Urinary bladder (tissue), 4 donors: ENCODE results near the gene RMI2. TPM values are rescaled to one million over a fixed set of nuclear protein-coding genes. Genes with fewer than 3 reads are reported as not detected.

Experiments
- DNase-seq: peaks from one replicate; pipeline ENCODE4 v3.0.0-alpha.2; 2015; ENCODE audit errors: extremely low spot score
- H3K27ac ChIP-seq: one replicate; pipeline ENCODE4 v1.5.1; 2013; ENCODE audit warnings: low read depth, mild to moderate bottlenecking, moderate library complexity
- H3K36me3 ChIP-seq: one replicate; pipeline ENCODE4 v1.6.1; 2013; ENCODE audit warnings: mild to moderate bottlenecking, moderate library complexity; ENCODE audit not compliant: insufficient read depth
- H3K4me1 ChIP-seq: one replicate; pipeline ENCODE4 v1.6.1; 2013; ENCODE audit warnings: mild to moderate bottlenecking, moderate library complexity; ENCODE audit not compliant: insufficient read depth
- H3K4me3 ChIP-seq: one replicate; pipeline ENCODE4 v1.5.1; 2013; ENCODE audit warnings: low read depth, low read length
- WGBS: extraction: QIAGEN DNeasy Blood & Tissue Kit; methylation state at CpG from one replicate; pipeline ENCODE4 v1.1.7; 2013; 5-methylcytosine and 5-hydroxymethylcytosine counted together
- polyA plus RNA-seq: library from polyadenylated mRNA; stranded (reverse); fragments of 200-250 nt; gene quantifications from one replicate; pipeline ENCODE4 v1.2.3, GENCODE V29; 2013
- total RNA-seq: library from RNA; depleted of rRNA; stranded (reverse); fragments of >200 nt; gene quantifications from one replicate; pipeline ENCODE4 v1.2.3, GENCODE V29; 2014
- donor health status: healthy with polysubstance abuse.
- donor health status: healthy.

RMI2 gene
- total and polyA plus RNA-seq, 2 donors: 2.2 to 14.3 TPM

- Histone ChIP-seq H3K4me1 (no peaks in the 10 kb centered on the region), H3K4me3 (no peak overlapping the region), H3K27ac (no peak overlapping the region), H3K36me3 (no peaks in the 10 kb centered on the region)
- DNase-seq: peak; percentile 91
- 26% methylated on average over 12 of the region's 12 CpGs for WGBS
These were observed 16.8 kb upstream of the RMI2 start for GRCh38 chr16:11328172-11329070.

DNA sequence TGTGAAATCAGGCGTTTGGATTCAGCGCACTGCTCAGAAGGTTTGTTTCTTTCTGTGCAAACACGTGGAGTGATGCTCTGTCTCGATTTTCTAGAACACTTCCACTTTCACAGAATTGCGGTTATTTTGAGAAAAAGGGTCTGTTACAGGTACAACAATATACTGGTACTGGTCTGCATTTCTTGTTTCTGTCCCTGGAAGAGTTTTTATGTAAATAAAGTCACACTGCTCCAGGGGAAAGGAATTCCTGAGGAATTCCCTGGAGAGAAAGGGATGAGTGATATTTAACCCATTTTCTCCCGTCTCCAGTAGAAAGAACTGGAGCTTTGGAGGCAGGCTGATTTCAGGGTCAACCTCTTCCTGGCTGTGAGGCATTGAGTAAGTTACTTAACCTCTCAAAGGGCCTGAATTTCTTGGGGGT, 16.2 kb upstream of the RMI2 start:
- no peak for DNase-seq
- Histone ChIP-seq H3K4me1 (no peaks in the 10 kb centered on the region), H3K27ac (no peak overlapping the region), H3K4me3 (no peak overlapping the region), H3K36me3 (no peaks in the 10 kb centered on the region)
- WGBS: 15% methylated on average over 6 of the region's 6 CpGs

- WGBS: 80% methylated on average over 3 of the region's 3 CpGs
- no peak for DNase-seq
- no peak overlapping the region for H3K27ac ChIP-seq
- no peaks in the 10 kb centered on the region for H3K4me1 ChIP-seq
- H3K4me3 ChIP-seq: no peak overlapping the region
- no peaks in the 10 kb centered on the region for H3K36me3 ChIP-seq
These were observed 15.4 kb upstream of the RMI2 start for GRCh38 chr16:11329891-11330290.

DNA sequence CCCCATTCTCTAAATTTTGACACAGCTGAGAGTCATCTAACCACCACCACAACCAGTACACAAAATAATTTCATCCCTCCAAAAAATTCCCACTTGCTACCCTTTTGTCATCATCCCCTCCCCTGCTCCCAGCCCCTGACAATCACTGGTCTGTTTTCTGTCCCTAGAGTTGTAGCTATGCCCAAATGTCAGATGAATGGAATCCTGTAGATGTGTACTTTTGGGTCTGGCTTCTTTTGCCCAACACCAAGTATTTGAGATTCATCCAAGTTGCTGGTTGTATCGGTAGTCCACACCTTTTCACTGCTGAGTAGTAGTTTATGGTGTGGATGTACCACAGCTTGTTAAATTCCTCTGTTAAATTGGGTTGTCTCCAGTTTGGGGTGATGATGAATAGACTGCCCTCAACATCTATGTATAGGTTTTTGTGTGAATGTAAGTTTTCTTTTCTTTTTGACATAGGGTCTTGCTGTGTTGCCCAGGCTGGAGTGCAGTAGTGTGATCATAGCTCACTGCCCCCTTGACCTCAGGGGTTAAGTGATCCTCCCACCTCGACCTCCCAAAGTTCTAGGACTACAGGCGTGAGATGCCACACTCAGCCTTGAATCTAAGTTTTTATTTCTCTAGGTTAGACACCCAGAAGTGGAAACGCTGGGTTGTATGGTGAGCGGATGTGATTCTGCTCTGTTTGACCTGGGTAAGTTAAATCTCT, 14.6 kb upstream of the RMI2 start:
- H3K4me1 ChIP-seq: no peaks in the 10 kb centered on the region
- DNase-seq: no peak
- H3K4me3 ChIP-seq: no peak overlapping the region
- no peak overlapping the region for H3K27ac ChIP-seq
- 88% methylated on average over 5 of the region's 5 CpGs for WGBS
- no peaks in the 10 kb centered on the region for H3K36me3 ChIP-seq

DNA sequence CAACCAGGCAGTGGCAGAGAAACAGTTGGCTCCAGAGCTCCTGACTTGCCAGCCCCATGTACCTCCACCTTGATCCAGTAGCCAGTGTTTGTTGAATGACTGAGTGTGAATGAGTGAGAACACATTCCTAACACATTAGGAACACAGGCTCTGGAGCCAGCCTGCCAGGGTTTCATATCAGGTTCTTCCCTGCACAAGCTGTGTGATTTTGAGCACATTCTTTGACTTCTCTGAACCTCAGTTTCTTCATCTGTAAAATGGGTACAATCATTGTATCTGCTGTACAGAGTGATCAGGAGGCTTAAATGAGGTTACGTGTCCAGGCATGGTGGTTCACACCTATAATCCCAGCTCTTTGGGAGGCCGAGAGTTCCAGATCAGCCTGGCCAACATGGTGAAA, 13.3 kb upstream of the RMI2 start:
- no peaks in the 10 kb centered on the region for H3K4me1 ChIP-seq
- WGBS: 94% methylated on average over 2 of the region's 2 CpGs
- no peak for DNase-seq
- H3K36me3 ChIP-seq: no peaks in the 10 kb centered on the region
- H3K4me3 ChIP-seq: no peak overlapping the region
- no peak overlapping the region for H3K27ac ChIP-seq

DNA sequence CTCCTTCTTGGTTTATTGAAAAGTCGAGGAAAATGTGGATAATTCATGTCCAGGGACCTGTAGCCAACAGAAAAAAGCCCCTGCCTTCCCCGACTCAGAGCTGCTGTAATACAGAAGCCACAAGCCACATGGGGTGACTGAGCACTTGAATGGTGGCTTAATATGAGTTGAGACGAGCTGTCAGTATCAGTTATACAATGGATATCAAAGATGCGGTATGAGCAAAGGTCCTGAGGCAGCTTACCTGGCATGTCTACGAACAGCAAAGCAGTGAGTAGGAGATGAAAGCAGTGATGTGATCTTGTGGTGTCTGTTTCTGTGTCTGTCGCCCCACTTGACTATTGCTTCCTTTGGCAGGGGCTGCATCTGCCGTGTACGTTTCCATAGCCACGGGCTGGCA, 12.2 kb upstream of the RMI2 start:
- Histone ChIP-seq H3K27ac (no peak overlapping the region), H3K4me3 (no peak overlapping the region)
- WGBS: 67% methylated on average over 9 of the region's 9 CpGs

DNA sequence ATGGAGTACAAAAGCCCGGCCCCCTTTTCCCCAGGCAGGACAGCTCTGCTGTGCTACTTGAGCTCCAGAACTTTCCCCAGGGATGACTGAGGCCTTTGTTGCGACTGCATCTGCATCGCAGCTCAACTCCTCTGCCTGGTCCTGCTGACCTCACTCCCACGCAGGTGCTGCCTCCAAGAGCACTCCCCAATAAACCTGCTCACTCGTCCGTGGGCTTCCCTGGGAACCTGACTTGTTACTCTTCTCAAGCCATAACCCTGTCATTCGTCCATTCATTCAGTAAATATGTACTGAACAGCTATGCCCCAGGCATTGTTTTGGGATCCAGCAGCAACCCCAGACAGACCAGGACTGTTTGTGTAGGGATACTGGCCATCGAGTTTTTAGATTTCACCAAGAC, 11.6 kb upstream of the RMI2 start:
- no peak for DNase-seq
- Histone ChIP-seq H3K4me3 (no peak overlapping the region), H3K36me3 (no peaks in the 10 kb centered on the region), H3K4me1 (no peaks in the 10 kb centered on the region), H3K27ac (no peak overlapping the region)
- 70% methylated on average over 8 of the region's 8 CpGs for WGBS

More for the DNA sequence above, 12.2 kb upstream of the RMI2 start:
- H3K4me1 ChIP-seq: no peaks in the 10 kb centered on the region
- DNase-seq: no peak
- H3K36me3 ChIP-seq: no peaks in the 10 kb centered on the region

DNA sequence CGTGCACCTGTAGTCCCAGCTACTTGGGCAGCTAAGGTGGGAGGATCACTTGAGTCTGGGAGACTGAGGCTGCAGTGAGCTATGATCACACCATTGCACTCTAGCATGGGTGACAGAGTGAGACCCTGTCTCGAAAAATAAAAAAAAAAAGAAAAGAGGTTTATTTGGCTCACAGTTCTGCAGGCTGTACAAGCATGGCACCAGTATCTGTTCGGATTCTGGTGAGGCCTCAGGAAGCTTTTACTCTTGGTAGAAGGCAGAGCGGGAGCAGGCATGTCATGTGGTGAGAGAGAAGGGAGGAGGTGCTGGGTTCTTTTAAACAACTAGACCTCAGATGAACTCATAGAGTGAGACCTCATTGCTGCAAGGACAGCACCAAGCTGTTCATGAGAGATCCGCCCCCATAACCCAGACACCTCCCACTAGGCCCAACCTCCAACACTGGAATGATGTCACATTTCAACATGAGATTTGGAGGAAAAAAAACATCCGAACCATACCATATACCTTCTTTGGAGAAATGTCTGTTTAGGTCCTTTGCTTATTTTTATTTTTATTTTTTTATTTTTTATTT, 10.3 kb upstream of the RMI2 start:
- DNase-seq: no peak
- 92% methylated on average over 6 of the region's 6 CpGs for WGBS
- Histone ChIP-seq H3K27ac (no peak overlapping the region), H3K4me3 (no peak overlapping the region), H3K36me3 (no peaks in the 10 kb centered on the region), H3K4me1 (no peaks in the 10 kb centered on the region)

DNA sequence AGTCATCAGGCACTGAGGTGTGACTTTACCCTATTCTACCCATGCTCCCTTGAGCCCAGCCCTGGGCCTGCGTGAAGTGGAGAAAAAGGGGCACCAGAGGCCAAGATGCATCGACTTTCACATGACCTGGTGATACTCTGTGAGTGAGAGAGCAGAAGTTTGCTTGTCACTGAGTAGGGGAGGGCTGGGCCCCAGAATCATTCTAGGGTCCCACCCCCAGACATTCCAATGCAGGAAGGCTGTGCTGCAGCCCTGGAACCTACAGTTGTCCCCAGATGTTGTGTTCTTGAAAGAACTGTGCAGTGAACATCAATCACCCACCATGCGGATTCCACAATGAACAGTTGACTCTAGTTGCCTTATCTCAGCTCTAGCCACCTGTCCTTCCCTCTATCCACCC, 6.2 kb upstream of the RMI2 start:
- DNase-seq: no peak
- Histone ChIP-seq H3K27ac (no peak overlapping the region), H3K4me3 (no peak overlapping the region), H3K36me3 (no peaks in the 10 kb centered on the region), H3K4me1 (no peaks in the 10 kb centered on the region)
- 74% methylated on average over 3 of the region's 3 CpGs for WGBS

DNA sequence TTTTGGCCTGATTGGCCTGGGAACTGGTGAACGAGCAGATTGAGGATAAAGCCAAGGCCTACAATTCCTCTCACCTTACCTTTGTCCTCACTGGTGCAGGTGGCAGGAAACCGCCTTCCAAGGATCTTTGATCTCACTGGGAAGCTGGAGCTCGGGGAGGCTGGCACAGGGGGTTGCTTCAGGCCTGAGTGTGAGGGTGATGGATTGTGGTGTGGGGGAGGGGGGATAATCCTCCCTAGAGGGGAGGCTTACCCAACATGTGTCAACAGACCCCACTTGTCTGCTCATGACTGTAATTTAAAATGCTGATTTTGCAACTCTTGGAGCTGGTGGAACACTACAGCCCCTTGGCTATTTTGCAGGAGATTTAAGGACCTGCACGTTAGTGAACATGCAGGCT, 4.5 kb upstream of the RMI2 start:
- Histone ChIP-seq H3K36me3 (no peaks in the 10 kb centered on the region), H3K4me1 (no peaks in the 10 kb centered on the region), H3K27ac (no peak overlapping the region), H3K4me3 (no peak overlapping the region)
- 75% methylated on average over 4 of the region's 4 CpGs for WGBS
- DNase-seq: no peak

- H3K4me1 ChIP-seq: no peaks in the 10 kb centered on the region
- H3K36me3 ChIP-seq: no peaks in the 10 kb centered on the region
- DNase-seq: no peak
- WGBS: 94% methylated on average over 9 of the region's 9 CpGs
- no peak overlapping the region for H3K27ac ChIP-seq
- no peak overlapping the region for H3K4me3 ChIP-seq
These were observed 3.9 kb upstream of the RMI2 start for GRCh38 chr16:11341371-11341770.

- Histone ChIP-seq H3K36me3 (no peaks in the 10 kb centered on the region), H3K4me1 (no peaks in the 10 kb centered on the region), H3K27ac (no peak overlapping the region), H3K4me3 (no peak overlapping the region)
- 64% methylated on average over 5 of the region's 5 CpGs for WGBS
- no peak for DNase-seq
These were observed 3.0 kb upstream of the RMI2 start for GRCh38 chr16:11342021-11342855.

- Histone ChIP-seq H3K36me3 (no peaks in the 10 kb centered on the region), H3K4me3 (no peak overlapping the region), H3K27ac (no peak overlapping the region), H3K4me1 (no peaks in the 10 kb centered on the region)
- no peak for DNase-seq
- WGBS: 71% methylated on average over 9 of the region's 9 CpGs
These were observed 1.6 kb downstream of the RMI2 start for GRCh38 chr16:11346700-11347319.
